Vagina (tissue), 2 donors: ENCODE measurements around the gene GPR31.

ENCODE experiments used
- POLR2A ChIP-seq, 2 donors: fragments of 450-650 bp; IDR thresholded peaks; one replicate each; pipeline ENCODE4 v1.6.1; 2017; ENCODE audit warnings: antibody characterized with exemption in 2 of 2, mild to moderate bottlenecking in 2 of 2, moderate library complexity in 2 of 2
- POLR2AphosphoS5 ChIP-seq, 2 donors: sonication (generic); formaldehyde crosslinking; IDR thresholded peaks; one replicate each; pipeline ENCODE4 v1.9.0; 2017; ENCODE audit warnings: antibody characterized with exemption in 2 of 2, mild to moderate bottlenecking in 2 of 2, low read depth in 1 of 2; ENCODE audit not compliant: insufficient read depth in 1 of 2
- TF ChIP-seq, protein P1 (sequence below), 3 experiments: fragments of 450-650 bp in 2 of 3; fragments of 200-600 bp in 1 of 3; sonication (generic) in 1 of 3; IDR thresholded peaks; one replicate each; pipeline ENCODE4 v1.5.1; 2017 to 2019; ENCODE audit warnings: antibody characterized with exemption in 3 of 3, mild to moderate bottlenecking in 2 of 3, moderate library complexity in 2 of 3

DNA sequence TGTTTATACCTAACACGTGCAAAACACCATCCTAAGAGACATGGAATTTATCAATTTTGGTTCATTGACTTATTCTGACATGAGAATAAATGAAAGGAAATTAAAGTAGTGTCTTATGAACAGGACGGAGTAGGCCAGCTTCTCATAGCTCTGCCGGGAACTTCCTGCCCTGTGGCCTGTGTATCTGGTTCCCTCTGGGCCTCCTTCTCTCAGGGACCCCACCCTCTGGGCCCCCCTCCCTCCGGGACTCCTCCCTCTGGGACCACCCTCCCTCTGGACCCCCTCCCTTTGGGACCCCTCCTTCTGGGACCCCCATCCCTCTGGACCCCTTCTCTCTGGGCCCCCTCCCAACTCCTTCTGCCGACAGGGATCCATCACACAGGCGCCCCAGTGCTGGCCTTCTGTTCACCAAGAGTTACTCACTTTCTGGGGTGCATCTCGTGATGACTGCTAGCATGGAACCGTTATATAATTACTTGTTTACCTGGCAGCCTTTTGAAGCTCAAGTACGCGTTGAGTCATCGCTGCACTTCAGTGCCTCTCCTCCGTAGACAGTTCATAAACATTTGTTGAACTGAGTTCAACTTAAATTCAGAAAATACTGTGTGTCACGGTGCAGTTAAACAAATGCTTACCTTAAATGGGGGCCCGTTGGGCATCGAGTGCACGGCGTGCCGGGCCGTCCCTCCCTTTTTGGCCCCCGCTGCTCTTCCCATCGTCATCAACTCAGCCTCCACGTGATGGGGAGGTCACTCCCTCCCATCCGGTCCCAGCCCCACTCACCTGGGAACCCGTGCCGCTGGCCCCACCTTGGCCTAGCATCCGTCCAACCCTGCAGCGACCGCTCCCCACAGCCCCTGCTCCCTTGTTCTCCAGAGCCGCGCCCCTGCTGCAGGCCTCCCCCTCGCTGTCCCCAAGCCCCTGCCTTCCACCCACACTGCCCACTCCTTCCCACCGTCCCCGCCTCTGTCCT, 26.8 kb downstream of the GPR31 start:
- TF ChIP-seq POLR2A (IDR thresholded peaks at IDR 0.05) (no peak), POLR2AphosphoS5 (IDR thresholded peaks at IDR 0.05; ENCODE audit: insufficient read depth in 1 of 2, low read depth in 1 of 2) (no peak)
- TF ChIP-seq, protein P1, sequence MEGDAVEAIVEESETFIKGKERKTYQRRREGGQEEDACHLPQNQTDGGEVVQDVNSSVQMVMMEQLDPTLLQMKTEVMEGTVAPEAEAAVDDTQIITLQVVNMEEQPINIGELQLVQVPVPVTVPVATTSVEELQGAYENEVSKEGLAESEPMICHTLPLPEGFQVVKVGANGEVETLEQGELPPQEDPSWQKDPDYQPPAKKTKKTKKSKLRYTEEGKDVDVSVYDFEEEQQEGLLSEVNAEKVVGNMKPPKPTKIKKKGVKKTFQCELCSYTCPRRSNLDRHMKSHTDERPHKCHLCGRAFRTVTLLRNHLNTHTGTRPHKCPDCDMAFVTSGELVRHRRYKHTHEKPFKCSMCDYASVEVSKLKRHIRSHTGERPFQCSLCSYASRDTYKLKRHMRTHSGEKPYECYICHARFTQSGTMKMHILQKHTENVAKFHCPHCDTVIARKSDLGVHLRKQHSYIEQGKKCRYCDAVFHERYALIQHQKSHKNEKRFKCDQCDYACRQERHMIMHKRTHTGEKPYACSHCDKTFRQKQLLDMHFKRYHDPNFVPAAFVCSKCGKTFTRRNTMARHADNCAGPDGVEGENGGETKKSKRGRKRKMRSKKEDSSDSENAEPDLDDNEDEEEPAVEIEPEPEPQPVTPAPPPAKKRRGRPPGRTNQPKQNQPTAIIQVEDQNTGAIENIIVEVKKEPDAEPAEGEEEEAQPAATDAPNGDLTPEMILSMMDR (IDR thresholded peaks at IDR 0.05), result no peak
